Fibroblast of skin of left biceps (primary cell): ENCODE data around the gene TTC28.

Experiments used
- DNase-seq, 2 experiments: peaks; one replicate each; pipeline ENCODE4 v3.0.0-alpha.2; 2013; ENCODE audit warnings: low read depth in 2 of 2

The TTC28 gene

DNA sequence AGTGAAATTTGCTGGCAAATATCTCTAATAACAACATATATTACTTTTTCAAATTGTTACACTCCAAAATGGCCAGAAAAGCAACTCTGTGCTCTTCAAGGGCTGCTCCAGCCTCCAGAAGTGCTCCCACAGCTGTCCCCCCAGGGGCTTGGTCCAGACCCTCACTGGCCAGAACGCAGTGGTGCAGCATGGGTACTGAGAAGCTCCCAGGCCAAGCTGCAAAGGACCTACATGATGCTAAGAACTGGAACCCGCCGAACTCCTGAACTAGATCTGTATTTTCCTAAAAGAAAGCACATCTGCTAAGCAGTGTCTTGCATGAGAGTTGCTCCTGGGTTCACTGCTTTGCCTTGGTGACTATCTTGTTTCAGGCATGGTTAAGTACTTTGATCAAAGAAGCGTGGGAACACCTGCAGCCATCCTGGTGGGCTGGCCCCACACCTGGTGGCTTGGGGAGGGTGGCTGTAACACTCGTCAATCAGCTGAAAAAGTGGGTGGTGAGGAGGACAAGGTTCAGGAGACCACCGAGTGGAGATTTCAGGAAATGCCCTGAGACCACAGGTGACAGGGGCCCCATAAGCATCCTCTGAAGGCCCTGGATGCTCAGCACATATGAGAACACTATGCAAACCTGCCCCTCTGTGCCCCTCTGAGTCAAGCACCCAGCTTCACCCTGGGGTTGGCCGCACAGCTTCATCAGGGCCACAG lies 687.9 kb downstream of the TTC28 start:
- no peak for DNase-seq

- DNase-seq = no peak
Measured at GRCh38 chr22:27990879-27991278, 688.8 kb downstream of the TTC28 start.

DNA sequence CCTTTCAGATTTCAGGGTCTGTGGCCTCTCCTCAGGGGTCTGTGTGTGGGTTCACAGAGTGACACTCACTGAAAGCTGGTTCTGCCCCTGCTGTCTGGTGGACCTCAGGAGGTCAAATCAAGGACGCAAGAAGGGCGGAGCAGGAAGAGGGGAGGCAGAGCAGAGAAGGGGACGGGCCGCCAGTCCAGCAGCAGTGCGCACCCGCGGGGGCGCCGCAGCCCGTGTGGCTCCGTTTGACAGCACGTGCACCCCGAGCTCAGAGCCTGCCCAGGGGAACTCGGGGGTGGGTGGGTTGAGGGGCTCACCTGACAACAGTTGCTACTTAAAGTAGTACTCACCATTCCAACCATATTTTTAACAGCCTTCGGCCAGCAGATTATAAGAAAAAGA lies 689.2 kb downstream of the TTC28 start:
- no peak for DNase-seq

DNA sequence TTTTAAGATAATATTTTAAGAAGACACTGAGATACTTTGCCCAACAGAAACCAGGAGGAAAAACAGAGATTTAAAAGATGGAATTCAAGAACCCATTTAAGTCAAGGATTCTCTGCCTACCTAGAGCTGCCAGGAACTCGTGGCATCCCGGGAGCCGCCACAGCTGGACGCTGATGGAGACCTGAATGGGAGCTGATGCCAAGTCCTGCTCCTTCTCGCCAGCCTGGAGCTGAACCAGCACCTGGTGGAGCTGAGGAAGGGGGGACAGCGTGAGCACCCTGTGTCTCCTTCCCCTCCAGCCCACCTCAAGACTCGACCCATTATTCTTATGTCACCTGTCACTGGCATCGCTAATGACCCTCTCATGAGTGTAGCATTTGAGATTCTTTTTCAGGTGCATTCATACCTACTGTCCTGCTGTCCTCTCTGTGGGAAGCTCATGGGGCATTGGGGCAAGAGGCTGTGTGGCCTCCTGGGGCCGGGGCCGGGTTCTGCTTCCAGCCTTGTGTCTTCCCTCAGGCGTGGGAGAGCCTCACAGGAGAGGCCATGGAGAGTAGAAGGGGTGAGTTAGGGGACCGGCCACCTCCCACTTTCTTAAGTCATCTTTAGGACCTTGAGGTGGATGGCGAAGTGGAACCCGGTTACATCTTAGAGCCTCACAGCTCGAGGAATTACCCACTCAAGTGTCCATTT lies 689.7 kb downstream of the TTC28 start:
- DNase-seq = no peak

- no peak for DNase-seq
Measured at GRCh38 chr22:27988704-27989103, 690.9 kb downstream of the TTC28 start.

GRCh38 chr22:27987557-27987956 lies 692.1 kb downstream of the TTC28 start:
- DNase-seq = peak; percentile 60 to 70

- no peak for DNase-seq
Measured at GRCh38 chr22:27986937-27987336, 692.7 kb downstream of the TTC28 start.

DNA sequence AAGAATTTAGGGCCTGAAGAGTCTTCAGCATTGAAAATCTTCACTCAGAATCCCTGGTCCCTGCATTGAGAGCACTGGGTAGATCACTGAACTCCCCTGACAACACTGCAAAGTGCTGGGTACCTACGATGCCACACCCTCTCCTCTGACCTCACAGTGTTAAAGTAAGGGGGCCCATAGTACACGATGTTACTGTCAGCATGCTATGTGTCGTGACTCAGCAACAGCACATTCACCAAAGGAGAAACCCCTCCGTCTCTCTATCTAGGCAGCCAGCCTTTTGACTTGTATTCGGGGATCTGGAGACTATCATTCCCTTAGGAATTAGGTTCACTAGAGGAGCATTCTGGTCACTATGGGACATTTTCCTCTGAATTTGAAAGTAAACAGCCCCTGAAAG lies 693.2 kb downstream of the TTC28 start:
- DNase-seq = no peak

- no peak for DNase-seq
Measured at GRCh38 chr22:27985323-27986275, 694.0 kb downstream of the TTC28 start.

DNA sequence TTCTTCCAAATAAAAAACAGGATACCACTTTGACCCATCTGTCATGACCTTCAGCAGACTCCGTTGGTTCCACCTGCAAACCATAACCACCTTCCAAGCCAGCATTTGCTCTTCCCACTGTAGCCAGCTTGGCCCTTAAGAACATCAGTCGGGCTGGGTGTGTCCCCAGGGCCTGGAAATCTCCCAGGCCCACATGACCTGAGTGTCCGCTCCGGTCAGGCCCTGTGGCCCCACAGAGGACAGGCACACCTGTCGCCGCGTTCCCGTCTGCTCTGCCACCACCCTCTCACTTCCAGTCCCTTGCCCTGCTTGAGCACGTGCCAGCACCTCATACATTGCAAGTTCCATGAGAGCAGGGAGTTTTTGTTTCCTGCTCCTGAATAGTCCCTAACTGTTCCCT lies 694.9 kb downstream of the TTC28 start:
- DNase-seq = no peak

DNA sequence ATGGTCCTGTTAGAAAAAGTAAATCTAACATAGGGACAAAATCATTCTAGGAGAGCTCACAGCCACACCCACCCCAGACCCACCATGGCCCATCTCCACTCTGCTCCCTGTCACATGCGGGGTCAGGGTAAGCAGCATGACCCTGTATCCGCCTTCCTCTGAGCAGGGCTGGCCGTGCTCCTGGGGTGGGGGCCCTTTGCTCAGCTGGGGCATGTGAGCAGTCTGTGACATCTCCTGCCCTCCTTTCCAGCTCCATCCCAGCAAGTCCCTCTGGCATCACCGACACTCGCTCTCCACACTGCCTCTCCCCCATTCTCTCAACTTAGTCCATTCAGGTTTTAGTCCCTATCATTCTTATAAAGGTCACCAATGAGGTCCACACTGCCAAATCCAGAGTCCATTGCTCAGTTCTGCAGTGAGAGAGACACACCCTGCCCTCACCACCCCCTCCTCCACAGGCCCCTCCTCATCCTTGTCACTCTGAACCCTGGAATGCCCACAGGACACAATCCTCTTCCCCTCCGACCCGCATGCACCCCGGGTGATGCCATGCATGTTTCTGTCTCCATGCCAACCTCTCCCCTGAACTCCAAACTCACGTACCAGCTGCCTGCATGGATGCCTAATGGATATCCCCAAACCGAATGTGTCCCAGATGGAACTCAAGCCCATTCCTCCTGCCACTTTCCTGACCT lies 695.5 kb downstream of the TTC28 start:
- DNase-seq = no peak

- DNase-seq = no peak
Measured at GRCh38 chr22:27983361-27983791, 696.3 kb downstream of the TTC28 start.

DNA sequence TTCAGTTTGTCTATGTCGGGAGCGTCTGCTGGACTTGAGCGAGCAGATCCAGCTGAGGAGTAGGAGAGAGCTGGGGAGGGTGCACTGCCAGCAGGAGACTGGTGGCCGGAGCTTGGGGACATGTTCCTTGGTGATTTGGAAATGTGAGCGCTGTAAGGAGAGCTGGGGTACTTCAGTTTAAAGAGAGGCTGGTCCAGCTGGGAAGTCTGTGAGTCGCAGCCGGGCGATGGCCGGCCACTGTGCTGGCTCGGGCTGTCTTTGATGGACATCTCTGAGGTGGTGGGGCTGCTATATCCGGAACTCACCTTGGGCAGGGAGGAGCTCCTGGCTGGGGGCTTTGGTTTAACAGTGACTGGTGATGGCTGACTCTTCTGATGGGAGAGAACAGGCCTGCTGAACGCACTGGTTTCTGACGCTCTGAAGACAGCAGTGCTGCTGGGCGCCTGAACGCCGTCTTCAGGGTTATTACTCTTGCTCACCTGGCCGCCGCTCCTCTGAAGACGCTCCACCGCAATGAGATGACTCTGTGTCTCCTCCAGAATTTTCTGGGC lies 696.9 kb downstream of the TTC28 start:
- no peak for DNase-seq

DNA sequence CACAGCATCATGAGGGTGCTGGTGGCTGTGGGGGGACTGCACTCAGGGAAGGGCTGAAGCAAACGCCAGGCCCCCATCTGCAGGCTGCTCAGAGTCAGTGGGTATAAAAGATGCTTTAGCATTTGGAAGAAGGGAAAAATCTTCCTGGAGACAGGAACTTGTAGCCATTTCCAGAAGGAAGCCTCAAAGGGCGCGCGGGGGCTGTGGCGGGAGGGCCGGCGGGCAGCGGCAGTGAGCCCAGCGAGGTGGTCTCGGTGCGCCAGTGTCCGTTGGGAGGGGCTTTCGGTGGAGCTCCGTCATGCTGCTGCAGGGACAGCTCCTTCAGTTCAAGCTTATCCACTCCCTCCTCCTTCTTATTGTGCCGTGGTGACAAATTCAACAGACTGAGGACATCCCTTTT lies 697.5 kb downstream of the TTC28 start:
- no peak for DNase-seq

- DNase-seq = no peak
Measured at GRCh38 chr22:27980424-27981148, 699.1 kb downstream of the TTC28 start.

- DNase-seq = no peak
Measured at GRCh38 chr22:27978802-27979201, 700.8 kb downstream of the TTC28 start.

DNA sequence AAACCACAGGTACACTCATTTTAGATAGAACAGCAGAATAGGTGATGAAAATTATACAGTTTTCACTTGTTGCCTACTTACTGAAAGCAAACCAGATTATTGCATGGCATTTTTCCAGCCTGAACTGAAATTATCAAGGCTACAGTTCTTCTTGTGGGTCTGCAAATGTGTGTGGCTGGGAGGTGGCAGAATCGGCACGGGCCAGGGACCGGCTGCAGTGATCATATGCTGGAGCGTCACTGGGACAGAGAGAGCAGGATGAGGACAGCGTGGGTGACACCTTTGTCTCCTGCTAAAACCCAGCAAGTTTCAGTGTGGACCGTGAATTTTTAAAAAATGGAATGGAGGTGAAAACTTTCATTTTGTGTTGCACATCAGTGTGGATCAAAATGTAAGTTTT lies 701.3 kb downstream of the TTC28 start:
- no peak for DNase-seq

GRCh38 chr22:27976586-27976985 lies 703.1 kb downstream of the TTC28 start:
- DNase-seq = no peak

DNA sequence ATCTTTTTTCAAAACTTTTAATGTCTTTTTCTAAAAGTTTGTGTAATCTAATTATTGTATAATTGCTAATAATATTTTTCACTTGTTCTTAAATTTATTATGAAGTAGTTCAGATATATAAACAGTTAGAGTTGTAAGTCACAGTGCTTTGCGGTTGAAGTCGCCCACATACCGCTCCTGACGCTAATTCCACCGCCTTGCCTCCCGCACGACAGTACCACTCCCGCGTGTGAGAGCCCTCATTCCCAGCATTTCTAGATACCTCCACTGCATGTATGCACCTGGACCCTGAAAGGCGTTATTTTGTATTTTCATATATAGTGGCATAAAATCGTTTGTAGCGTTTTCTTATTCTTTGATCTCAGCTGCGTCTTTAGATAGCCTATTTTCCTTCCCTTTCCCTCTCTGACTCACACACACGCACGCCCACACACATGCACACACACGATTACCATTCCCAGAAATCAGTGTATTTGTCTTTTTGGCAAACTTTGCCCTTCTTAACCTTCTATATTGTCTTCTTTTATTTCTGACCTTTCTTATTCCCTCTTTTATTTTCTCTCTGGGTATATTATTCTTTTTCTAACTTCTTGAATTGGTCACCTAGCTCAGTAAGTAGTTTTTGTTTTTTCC lies 704.1 kb downstream of the TTC28 start:
- DNase-seq = no peak

DNA sequence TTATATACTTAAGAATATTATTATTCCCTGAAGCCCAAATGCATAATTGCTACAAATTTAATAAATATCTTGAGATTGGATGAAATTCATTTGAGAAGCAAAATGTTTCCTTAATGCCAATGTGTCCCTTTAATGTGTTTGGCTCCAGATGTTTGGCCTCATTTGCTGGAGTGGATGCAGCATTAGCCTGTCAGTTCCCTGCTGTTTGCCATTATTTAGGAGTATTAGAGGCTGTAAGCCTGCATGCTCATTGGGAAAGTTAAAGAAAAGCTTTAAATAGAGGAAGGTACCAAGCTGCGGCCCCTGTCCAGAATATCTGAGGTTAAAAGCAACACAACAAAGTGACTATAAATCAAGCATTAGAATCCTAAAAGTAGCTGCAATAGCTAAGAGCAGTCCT lies 705.8 kb downstream of the TTC28 start:
- DNase-seq = no peak
